ENCODE data around the gene CFAP100. TPM values are rescaled to one million over a fixed set of nuclear protein-coding genes. Genes with fewer than 3 reads are reported as not detected.

Gene CFAP100
- total and polyA plus RNA-seq, 12 donors = not detected

- Histone ChIP-seq H3K27ac (no peak overlapping the region), H3K4me3 (no peak overlapping the region), H3K36me3 (no peaks in the 10 kb centered on the region), H3K9me3 (no peaks in the 10 kb centered on the region), H3K4me1 (no peaks in the 10 kb centered on the region), H3K27me3 (peaks cover 0 to 62% (median 44%) of the 10 kb centered on the region in 7 donors)
- TF ChIP-seq CTCF (IDR thresholded peaks at IDR 0.05) = no peak
- DNase-seq (no peak), ATAC-seq (no peak)
- WGBS, 2 donors = 85 to 93% methylated on average over 11 of the region's 11 CpGs
- intact Hi-C loops (cut with DNase I) = no loop called here
These were observed 23.3 kb downstream of the CFAP100 start for GRCh38 chr3:126417981-126418530.

DNA sequence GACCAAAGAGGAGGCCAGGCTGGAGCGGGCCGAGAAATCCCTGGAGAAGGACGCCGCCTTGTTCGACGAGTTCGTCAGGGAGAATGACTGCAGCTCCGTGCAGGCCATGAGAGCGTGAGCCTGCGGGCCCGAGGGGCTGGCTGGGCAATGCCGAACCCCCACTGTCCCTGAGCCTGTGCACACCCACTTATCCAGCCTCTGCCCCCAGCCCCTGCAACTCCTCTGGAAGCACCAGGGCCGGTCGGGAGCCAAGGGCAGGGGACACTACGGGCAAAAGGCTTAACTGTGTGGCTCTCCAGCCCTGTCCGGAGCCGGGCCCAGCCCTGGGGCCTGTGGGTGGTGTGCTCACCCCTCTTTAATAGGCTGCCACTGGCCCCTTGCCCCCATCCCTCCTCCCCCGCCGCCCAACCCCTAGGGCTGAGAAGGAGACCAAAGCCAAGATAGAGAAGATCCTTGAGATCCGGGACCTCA lies 24.0 kb downstream of the CFAP100 start:
- no peak overlapping the region for H3K27ac ChIP-seq
- no peak overlapping the region for H3K4me3 ChIP-seq
- H3K4me1 ChIP-seq = no peaks in the 10 kb centered on the region
- WGBS, 2 donors = 79 to 84% methylated on average over 20 of the region's 20 CpGs
- intact Hi-C loops (cut with DNase I) = no loop called here
- DNase-seq = no peak
- peaks cover 0 to 56% (median 44%) of the 10 kb centered on the region in 7 donors for H3K27me3 ChIP-seq
- no peak for TF ChIP-seq CTCF (IDR thresholded peaks at IDR 0.05)
- no peaks in the 10 kb centered on the region for H3K9me3 ChIP-seq
- H3K36me3 ChIP-seq = no peaks in the 10 kb centered on the region
- no peak for ATAC-seq

DNA sequence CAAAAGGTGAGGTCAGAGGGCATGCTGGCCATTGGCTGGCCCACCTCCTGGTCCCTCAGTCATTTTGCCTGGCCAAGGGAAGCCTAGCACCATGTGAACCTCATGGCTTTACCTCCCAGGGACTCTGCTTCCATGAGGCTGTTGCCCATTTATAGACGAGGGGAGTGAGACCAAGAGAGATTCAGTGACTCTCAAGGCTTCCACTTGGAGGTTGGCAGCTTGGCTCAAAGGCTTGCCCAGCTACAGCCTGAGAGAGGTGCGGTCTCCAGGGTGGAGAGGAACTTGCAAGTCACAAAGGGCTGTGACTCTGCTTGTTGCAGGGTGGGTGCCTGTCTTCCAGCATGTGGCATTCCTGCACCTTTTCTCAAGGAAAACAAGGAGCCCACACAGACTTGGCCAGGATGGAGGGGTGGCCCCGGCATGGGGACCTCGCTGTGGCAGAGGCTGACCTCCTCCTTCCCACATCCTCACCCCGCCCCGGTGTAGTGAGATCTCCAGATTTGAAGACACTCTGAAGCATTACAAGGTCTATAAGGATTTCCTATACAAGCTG lies 24.5 kb downstream of the CFAP100 start:
- Histone ChIP-seq H3K9me3 (no peaks in the 10 kb centered on the region), H3K36me3 (no peaks in the 10 kb centered on the region), H3K27me3 (peaks cover 0 to 52% (median 40%) of the 10 kb centered on the region in 7 donors), H3K4me3 (no peak overlapping the region), H3K27ac (no peak overlapping the region), H3K4me1 (no peaks in the 10 kb centered on the region)
- no peak for TF ChIP-seq CTCF (IDR thresholded peaks at IDR 0.05)
- DNase-seq = no peak
- ATAC-seq = no peak
- WGBS, 2 donors = 78 to 82% methylated on average over 6 of the region's 6 CpGs
- intact Hi-C loops (cut with DNase I) = no loop called here

- no peak for TF ChIP-seq CTCF (IDR thresholded peaks at IDR 0.05)
- Histone ChIP-seq H3K9me3 (peaks cover 0 to 4% (median 0%) of the 10 kb centered on the region in 11 donors), H3K27me3 (peaks cover 0 to 43% (median 33%) of the 10 kb centered on the region in 7 donors), H3K27ac (no peak overlapping the region), H3K4me3 (no peak overlapping the region), H3K36me3 (no peaks in the 10 kb centered on the region), H3K4me1 (no peaks in the 10 kb centered on the region)
- WGBS, 2 donors = 79% methylated on average over 21 to 22 of the region's 22 CpGs
- intact Hi-C loops (cut with DNase I) = no loop called here
- ATAC-seq (no peak), DNase-seq (no peak)
These were observed 25.4 kb downstream of the CFAP100 start for GRCh38 chr3:126419886-126420786.
